Body of pancreas (tissue), 4 donors: ENCODE results near the gene KCNJ6.

Experiments
- CTCF ChIP-seq, 7 experiments: fragments of 450-650 bp in 4 of 7; fragments of 200-600 bp in 3 of 7; sonication (generic) in 3 of 7; IDR thresholded peaks; one replicate each; pipeline ENCODE4 v1.5.1; 2016 to 2019; ENCODE audit warnings: antibody characterized with exemption in 7 of 7
- POLR2A ChIP-seq, 3 donors: fragments of 450-650 bp; IDR thresholded peaks; one replicate each; pipeline ENCODE4 v1.6.1; 2016; ENCODE audit warnings: antibody characterized with exemption in 3 of 3, mild to moderate bottlenecking in 2 of 3

GRCh38 chr21:37571442-37571841 is 344.8 kb downstream of the KCNJ6 start:
- TF ChIP-seq CTCF (IDR thresholded peaks at IDR 0.05) (no peak), POLR2A (IDR thresholded peaks at IDR 0.05) (no peak)
